K562 (cell line): ENCODE data around the gene CA5B. TPM values are rescaled to one million over a fixed set of nuclear protein-coding genes. Genes with fewer than 3 reads are reported as not detected.

Experiments
- ATAC-seq: fragments of 200-7000 bp; cut with Tn5 transposase; 3 replicates; pipeline ENCODE4 v1.9.1; 2020; ENCODE audit warnings: moderate library complexity
- BruUV-seq: library from RNA; stranded (reverse); fragments of 400-500 nt; replicated peaks from 2 replicates; lab custom pipeline; 2021; lab: Mats Ljungman, UMichigan
- CTCF ChIA-PET: fragments of 300-600 bp; formaldehyde crosslinking; extraction: SDS; loops from one replicate; lab custom pipeline; 2021; ENCODE audit warnings: low intra/inter-chr PET ratio; lab: Yijun Ruan, JAX
- POLR2A ChIA-PET: fragments of 300-600, 350-650 bp; sonication (Branson Sonifier 250); formaldehyde crosslinking; extraction: SDS; loops from one replicate; lab custom pipeline; 2021; ENCODE audit warnings: antibody characterized with exemption, inconsistent platforms; lab: Yijun Ruan, JAX
- DNase-seq, 4 experiments: peaks; one replicate each; pipeline versions ENCODE4 v3.0.0 to v3.0.0-alpha.2; 2011 to 2018; ENCODE audit warnings: low spot score in 3 of 4, mixed read lengths in 3 of 4; ENCODE audit errors: extremely low read depth in 1 of 4
- FAIRE-seq: peaks from 2 replicates; lab custom pipeline; 2011; peaks lifted over from hg19 to GRCh38; lab: Jason Lieb, UNC
- H2AFZ ChIP-seq: 2 replicates; pipeline ENCODE4 v1.6.0; 2011; ENCODE audit warnings: low read depth, low read length, control low read depth, inconsistent platforms
- H3K27ac ChIP-seq: fragments of 200-600 bp; 3 replicates; pipeline ENCODE4 v1.8.0; 2011; ENCODE audit warnings: low read depth, mild to moderate bottlenecking, control low read depth, inconsistent platforms, low read length, moderate library complexity, mixed read lengths; ENCODE audit errors: extremely low read depth
- H3K27me3 ChIP-seq, 2 experiments: fragments of 300-600 bp in 1 of 2; 2 replicates in 1 of 2; 3 replicates in 1 of 2; pipeline versions ENCODE4 v1.6.0 to v1.8.0; 2011; ENCODE audit warnings: inconsistent platforms in 2 of 2, low read length in 2 of 2, mild to moderate bottlenecking in 1 of 2, mixed read lengths in 1 of 2, moderate library complexity in 1 of 2; ENCODE audit not compliant: control insufficient read depth in 2 of 2, insufficient read depth in 2 of 2
- H3K36me3 ChIP-seq: fragments of 300-600 bp; 3 replicates; pipeline ENCODE4 v1.8.0; 2011; ENCODE audit warnings: mild to moderate bottlenecking, low read length, inconsistent platforms; ENCODE audit not compliant: control insufficient read depth, insufficient read depth
- H3K4me1 ChIP-seq, 2 experiments: fragments of 200-600 bp in 1 of 2; replicated peaks in 1 of 2; 2 replicates in 1 of 2; 3 replicates in 1 of 2; pipeline versions ENCODE4 v1.5.1 to v1.8.0; 2011; ENCODE audit warnings: inconsistent platforms in 2 of 2, low read length in 2 of 2, mild to moderate bottlenecking in 1 of 2, mixed read lengths in 1 of 2, moderate library complexity in 1 of 2; ENCODE audit not compliant: control insufficient read depth in 2 of 2, insufficient read depth in 2 of 2
- H3K4me2 ChIP-seq: 2 replicates; pipeline ENCODE4 v1.6.1; 2011; ENCODE audit warnings: low read length, control low read depth, inconsistent platforms, mixed read lengths; ENCODE audit not compliant: insufficient read depth
- H3K4me3 ChIP-seq: fragments of 200-600 bp; sonication (generic), shearing (Covaris generic); 2 replicates; pipeline ENCODE4 v1.5.1; 2016; ENCODE audit warnings: control low read depth, inconsistent platforms
- H3K79me2 ChIP-seq: fragments of 200-600 bp; 3 replicates; pipeline ENCODE4 v1.8.0; 2011; ENCODE audit warnings: low read length, inconsistent platforms; ENCODE audit not compliant: control insufficient read depth, insufficient read depth
- H3K9ac ChIP-seq, 2 experiments: 2 replicates each; pipeline versions ENCODE4 v1.6.0 to v1.6.1; 2011; ENCODE audit warnings: low read depth in 2 of 2, low read length in 2 of 2, control low read depth in 1 of 2, inconsistent platforms in 1 of 2, mild to moderate bottlenecking in 1 of 2, mixed read lengths in 1 of 2; ENCODE audit not compliant: insufficient read depth in 1 of 2
- H3K9me1 ChIP-seq: one replicate; pipeline ENCODE4 v1.6.0; 2011; ENCODE audit warnings: inconsistent platforms, mild to moderate bottlenecking, low read length, moderate library complexity; ENCODE audit not compliant: control insufficient read depth, insufficient read depth
- H3K9me3 ChIP-seq: replicated peaks from 2 replicates; pipeline ENCODE4 v1.5.1; 2011; ENCODE audit warnings: low read depth, low read length, inconsistent platforms; ENCODE audit not compliant: control insufficient read depth, insufficient read depth
- H4K20me1 ChIP-seq: replicated peaks from 2 replicates; pipeline ENCODE4 v1.6.1; 2011; ENCODE audit warnings: low read length, inconsistent platforms, mixed read lengths; ENCODE audit not compliant: control insufficient read depth, insufficient read depth
- CTBP1 ChIP-seq: fragments of 450-650 bp; IDR thresholded peaks from 2 replicates; pipeline ENCODE4 v1.6.1; 2016; ENCODE audit warnings: borderline replicate concordance
- GATA2 ChIP-seq: sonication (generic); formaldehyde crosslinking; IDR thresholded peaks from 2 replicates; pipeline ENCODE4 v1.4.0; 2020; ENCODE audit warnings: mild to moderate bottlenecking, missing genetic modification reagents
- GTF2F1 ChIP-seq: IDR thresholded peaks from 2 replicates; pipeline ENCODE4 v1.6.1; 2011; ENCODE audit warnings: low read depth, low read length, improper control_type of control experiment
- HNRNPL ChIP-seq: fragments of 200-400 bp; formaldehyde crosslinking; IDR thresholded peaks from 2 replicates; pipeline ENCODE4 v1.6.1; 2017; ENCODE audit warnings: low read depth, mild to moderate bottlenecking, low read length
- MCM3 ChIP-seq: fragments of 450-650 bp; IDR thresholded peaks from 2 replicates; pipeline ENCODE4 v1.6.1; 2016
- NR0B1 ChIP-seq: fragments of 450-650 bp; IDR thresholded peaks from one replicate; pipeline ENCODE4 v1.6.1; 2018; ENCODE audit warnings: mild to moderate bottlenecking, moderate library complexity; ENCODE audit not compliant: partially characterized antibody
- PYGO2 ChIP-seq: fragments of 450-650 bp; IDR thresholded peaks from 2 replicates; pipeline ENCODE4 v1.6.1; 2016; ENCODE audit warnings: mild to moderate bottlenecking, missing genetic modification characterization, moderate library complexity, missing compliant biosample characterization
- SMAD1 ChIP-seq: fragments of 150-350 bp; IDR thresholded peaks from 2 replicates; pipeline ENCODE4 v1.6.1; 2014; ENCODE audit warnings: low read length, low read depth; ENCODE audit not compliant: partially characterized antibody
- SMARCB1 ChIP-seq: IDR thresholded peaks from 2 replicates; pipeline ENCODE4 v1.6.1; 2011; ENCODE audit warnings: improper control_type of control experiment, low read depth; ENCODE audit not compliant: insufficient read length
- STAT5B ChIP-seq: fragments of 250-450 bp; sonication (Bioruptor Pico); IDR thresholded peaks from 2 replicates; pipeline ENCODE4 v1.8.0; 2021; ENCODE audit warnings: mild to moderate bottlenecking, inconsistent platforms
- TARDBP ChIP-seq: fragments of 450-650 bp; IDR thresholded peaks from 2 replicates; pipeline ENCODE4 v1.6.1; 2016
- TFE3 ChIP-seq: fragments of 450-650 bp; formaldehyde crosslinking; IDR thresholded peaks from 2 replicates; pipeline ENCODE4 v1.4.0; 2020; ENCODE audit warnings: mild to moderate bottlenecking, mixed read lengths
- ZNF639 ChIP-seq, 2 experiments: fragments of 200-800 bp in 1 of 2; sonication (Bioruptor generic) in 1 of 2; sonication (generic) in 1 of 2; formaldehyde crosslinking in 1 of 2; IDR thresholded peaks in 1 of 2; conservative IDR thresholded peaks in 1 of 2; 2 replicates each; pipeline versions ENCODE4 v1.5.0 to v1.6.1; 2016 to 2020; ENCODE audit warnings: missing compliant biosample characterization in 1 of 2, missing genetic modification characterization in 1 of 2, missing genetic modification reagents in 1 of 2
- WGBS: fragments of 100-300 bp; shearing (Covaris generic); methylation state at CpG from one replicate; pipeline ENCODE4 v1.1.6; 2016; ENCODE audit warnings: low coverage, mixed read lengths; ENCODE audit not compliant: insufficient coverage; ENCODE audit errors: missing lambda C conversion rate; 5-methylcytosine and 5-hydroxymethylcytosine counted together
- in situ Hi-C: fragments of 300-500 bp; cut with MboI; formaldehyde crosslinking; loops from 4 replicates; pipeline ENCODE4 v1.15.0; 2018; ENCODE audit warnings: inconsistent platforms, mixed read lengths
- intact Hi-C: fragments of 100-400 bp; cut with micrococcal nuclease; formaldehyde crosslinking; loops from 2 replicates; pipeline ENCODE4 v1.14.2; 2022
- polyA plus RNA-seq, 8 experiments: library from polyadenylated mRNA; depleted of rRNA in 4 of 8; stranded (reverse) in 5 of 8; unstranded in 3 of 8; fragments of >200 nt; fragmentation: Nextera tagmentation in 2 of 8; fragmentation: Illumina TruSeq in 1 of 8; extraction: Ambion mirVana in 2 of 8; extraction: Trizol in 1 of 8; gene quantifications; 2 replicates each; pipeline versions ENCODE4 v1.2.1 to v1.2.3, GENCODE V29; 2011 to 2014; ENCODE audit warnings: inconsistent platforms in 1 of 8, missing spikeins in 1 of 8
- total RNA-seq, 7 experiments: library from RNA; depleted of rRNA in 6 of 7; stranded (reverse); fragments of >200 nt in 6 of 7; fragmentation: Illumina TruSeq in 2 of 7; extraction: Trizol in 2 of 7; gene quantifications; 2 replicates each; pipeline versions ENCODE4 v1.2.1 to v1.2.3, GENCODE V29; 2011 to 2021; ENCODE audit warnings: low replicate concordance in 1 of 7

The CA5B gene
- total and polyA plus RNA-seq, 9 of the 15 experiments (the other 6 are each of a cell fraction or from before 2014, with no cell fraction given): 0.55 to 3.7 (median 2.6) TPM

GRCh38 chrX:15750611-15751154 lies 12.6 kb downstream of the CA5B start:
- in situ Hi-C loops: loop anchor here (25.0 kb wide), 1 partner anchor 687 kb away; no protein-coding TSS in a partner anchor
- Histone ChIP-seq H3K9me1 (peaks cover 3% of the 10 kb centered on the region), H3K4me2 (no peak overlapping the region), H3K9me3 (no peaks in the 10 kb centered on the region), H3K27me3 (no peaks in the 10 kb centered on the region), H3K9ac (no peak overlapping the region), H3K4me3 (no peak overlapping the region), H2AFZ (no peak overlapping the region), H3K4me1 (no peaks in the 10 kb centered on the region; a peak in 1 of 5 replicates), H3K36me3 (no peaks in the 10 kb centered on the region), H3K27ac (no peak overlapping the region), H4K20me1 (no peaks in the 10 kb centered on the region), H3K79me2 (no peaks in the 10 kb centered on the region)
- ChIA-PET CTCF (no interaction called here), POLR2A (interaction anchor here (1.4 kb wide), 1 partner anchor 11 kb away, joined by 3 read pairs; no protein-coding TSS in a partner anchor)
- no peak for DNase-seq
- intact Hi-C loops: no loop called here
- TF ChIP-seq GATA2: no peak
- no peak for TF ChIP-seq SMAD1
- TF ChIP-seq TFE3 (CRISPR knock-in tag): no peak
- TF ChIP-seq GTF2F1: no peak
- TF ChIP-seq MCM3: no peak
- TF ChIP-seq SMARCB1: no peak
- TF ChIP-seq TARDBP: no peak
- no peak for TF ChIP-seq CTBP1
- TF ChIP-seq STAT5B: no peak
- no peak for TF ChIP-seq PYGO2 (tag)
- TF ChIP-seq NR0B1: no peak
- TF ChIP-seq HNRNPL: no peak
- TF ChIP-seq ZNF639 (CRISPR knock-in tag; conservative IDR thresholded peaks at IDR 0.05 in 1 of 2, IDR thresholded peaks at IDR 0.05 in 1 of 2): no peak
- WGBS: 77% methylated on average over 5 of the region's 5 CpGs
- ATAC-seq: no peak
- no peak for FAIRE-seq
- no TSS peak for BruUV-seq
